K562 (cell line): Measurements from ENCODE around the gene SERTAD2.

Experiments used
- CBX8 ChIP-seq: fragments of 200-600 bp; sonication (generic); IDR thresholded peaks from 2 replicates; pipeline ENCODE4 v1.6.1; 2012; ENCODE audit warnings: borderline replicate concordance, mixed run types, low read depth, mild to moderate bottlenecking, moderate library complexity, mixed read lengths, low read length, control low read depth, inconsistent platforms; ENCODE audit not compliant: poor library complexity, severe bottlenecking; ENCODE audit errors: extremely low read depth
- EP300 ChIP-seq: IDR thresholded peaks from 2 replicates; pipeline ENCODE4 v1.6.1; 2012; ENCODE audit warnings: low read length, improper control_type of control experiment
- EZH2 ChIP-seq: IDR thresholded peaks from 2 replicates; pipeline ENCODE4 v1.6.1; 2012; ENCODE audit warnings: low read depth, mild to moderate bottlenecking, inconsistent platforms, low read length, borderline replicate concordance
- SMAD2 ChIP-seq: fragments of 150-350 bp; IDR thresholded peaks from 2 replicates; pipeline ENCODE4 v1.6.1; 2014; ENCODE audit warnings: low read depth, mild to moderate bottlenecking, low read length
- SP1 ChIP-seq: sonication (generic); formaldehyde crosslinking; IDR thresholded peaks from 2 replicates; pipeline ENCODE4 v1.8.1; 2022; ENCODE audit warnings: mild to moderate bottlenecking, missing genetic modification reagents
- YY1 ChIP-seq, 3 experiments: IDR thresholded peaks; 2 replicates each; pipeline ENCODE4 v1.6.1; 2011; ENCODE audit warnings: low read length in 2 of 3, mild to moderate bottlenecking in 2 of 3, moderate library complexity in 2 of 3, borderline replicate concordance in 1 of 3, control low read depth in 1 of 3, low read depth in 1 of 3; ENCODE audit not compliant: insufficient read depth in 3 of 3, insufficient replicate concordance in 2 of 3, control insufficient read depth in 1 of 3, insufficient read length in 1 of 3; ENCODE audit errors: extremely low read depth in 1 of 3
- TF ChIP-seq, protein P1 (sequence below): sonication (generic); formaldehyde crosslinking; IDR thresholded peaks from 2 replicates; pipeline ENCODE4 v1.8.0; 2022; ENCODE audit warnings: missing genetic modification reagents, mild to moderate bottlenecking, moderate library complexity, borderline replicate concordance
- TF ChIP-seq, protein P2 (sequence below), 3 experiments: fragments of 200-800 bp in 1 of 3; fragments of 250-450 bp in 1 of 3; fragments of 450-650 bp in 1 of 3; sonication (Bioruptor Pico) in 1 of 3; sonication (Bioruptor generic) in 1 of 3; formaldehyde crosslinking in 1 of 3; IDR thresholded peaks; 2 replicates each; pipeline versions ENCODE4 v1.6.1 to v1.8.0; 2016 to 2022; ENCODE audit warnings: mild to moderate bottlenecking in 2 of 3, missing genetic modification characterization in 2 of 3, missing compliant biosample characterization in 1 of 3, moderate library complexity in 1 of 3

GRCh38 chr2:64622443-64623241 is 31.1 kb downstream of the SERTAD2 start:
- no peak for TF ChIP-seq CBX8
- TF ChIP-seq, protein P1, sequence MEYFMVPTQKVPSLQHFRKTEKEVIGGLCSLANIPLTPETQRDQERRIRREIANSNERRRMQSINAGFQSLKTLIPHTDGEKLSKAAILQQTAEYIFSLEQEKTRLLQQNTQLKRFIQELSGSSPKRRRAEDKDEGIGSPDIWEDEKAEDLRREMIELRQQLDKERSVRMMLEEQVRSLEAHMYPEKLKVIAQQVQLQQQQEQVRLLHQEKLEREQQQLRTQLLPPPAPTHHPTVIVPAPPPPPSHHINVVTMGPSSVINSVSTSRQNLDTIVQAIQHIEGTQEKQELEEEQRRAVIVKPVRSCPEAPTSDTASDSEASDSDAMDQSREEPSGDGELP (CRISPR knock-in tag): no peak; the same call in 1 of the 2 replicates
- TF ChIP-seq, protein P2, sequence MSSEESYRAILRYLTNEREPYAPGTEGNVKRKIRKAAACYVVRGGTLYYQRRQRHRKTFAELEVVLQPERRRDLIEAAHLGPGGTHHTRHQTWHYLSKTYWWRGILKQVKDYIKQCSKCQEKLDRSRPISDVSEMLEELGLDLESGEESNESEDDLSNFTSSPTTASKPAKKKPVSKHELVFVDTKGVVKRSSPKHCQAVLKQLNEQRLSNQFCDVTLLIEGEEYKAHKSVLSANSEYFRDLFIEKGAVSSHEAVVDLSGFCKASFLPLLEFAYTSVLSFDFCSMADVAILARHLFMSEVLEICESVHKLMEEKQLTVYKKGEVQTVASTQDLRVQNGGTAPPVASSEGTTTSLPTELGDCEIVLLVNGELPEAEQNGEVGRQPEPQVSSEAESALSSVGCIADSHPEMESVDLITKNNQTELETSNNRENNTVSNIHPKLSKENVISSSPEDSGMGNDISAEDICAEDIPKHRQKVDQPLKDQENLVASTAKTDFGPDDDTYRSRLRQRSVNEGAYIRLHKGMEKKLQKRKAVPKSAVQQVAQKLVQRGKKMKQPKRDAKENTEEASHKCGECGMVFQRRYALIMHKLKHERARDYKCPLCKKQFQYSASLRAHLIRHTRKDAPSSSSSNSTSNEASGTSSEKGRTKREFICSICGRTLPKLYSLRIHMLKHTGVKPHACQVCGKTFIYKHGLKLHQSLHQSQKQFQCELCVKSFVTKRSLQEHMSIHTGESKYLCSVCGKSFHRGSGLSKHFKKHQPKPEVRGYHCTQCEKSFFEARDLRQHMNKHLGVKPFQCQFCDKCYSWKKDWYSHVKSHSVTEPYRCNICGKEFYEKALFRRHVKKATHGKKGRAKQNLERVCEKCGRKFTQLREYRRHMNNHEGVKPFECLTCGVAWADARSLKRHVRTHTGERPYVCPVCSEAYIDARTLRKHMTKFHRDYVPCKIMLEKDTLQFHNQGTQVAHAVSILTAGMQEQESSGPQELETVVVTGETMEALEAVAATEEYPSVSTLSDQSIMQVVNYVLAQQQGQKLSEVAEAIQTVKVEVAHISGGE (CRISPR knock-in tag; IDR thresholded peaks at IDR 0.05): no peak
- no peak for TF ChIP-seq SMAD2
- no peak for TF ChIP-seq EP300
- no peak for TF ChIP-seq SP1 (CRISPR knock-in tag)
- TF ChIP-seq EZH2: no peak
- TF ChIP-seq YY1 (IDR thresholded peaks at IDR 0.05; ENCODE audit: borderline replicate concordance in 1 of 3, control insufficient read depth in 1 of 3, extremely low read depth in 1 of 3, insufficient read depth in 3 of 3, insufficient read length in 1 of 3, insufficient replicate concordance in 2 of 3, low read depth in 1 of 3, low read length in 2 of 3): no peak
